ENCODE results near the gene RNF187. TPM values are rescaled to one million over a fixed set of nuclear protein-coding genes. Genes with fewer than 3 reads are reported as not detected.

RNF187 gene
- polyA plus RNA-seq, 4 donors, result 25.5 to 46.1 (median 36.7) TPM

DNA sequence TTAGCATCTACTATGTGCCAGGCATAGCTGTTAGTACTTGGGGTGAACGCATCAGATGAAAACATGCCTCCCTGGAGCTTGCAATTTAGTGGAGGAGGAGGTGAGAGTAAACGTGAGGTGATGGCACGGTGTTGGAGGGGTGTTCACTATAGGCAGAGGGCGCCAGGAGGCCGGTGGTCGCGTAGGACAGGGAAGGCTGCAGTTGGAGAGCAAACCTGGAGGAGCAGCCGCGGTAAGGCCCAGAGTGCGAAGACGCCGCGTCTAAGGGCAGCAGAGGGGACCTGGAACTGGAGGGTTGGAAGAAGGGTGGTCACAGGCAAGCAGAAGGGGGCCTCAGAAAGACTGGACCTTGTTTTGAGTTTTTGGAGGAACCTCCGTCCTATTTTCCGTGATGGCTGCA, 40.3 kb upstream of the RNF187 start:
- peaks cover 0 to 13% (median 0%) of the 10 kb centered on the region in 3 donors for H3K4me1 ChIP-seq (ENCODE audit: control insufficient read depth in 3 of 3, insufficient read depth in 2 of 3, low read depth in 1 of 3, low read length in 2 of 3)
- no peak for FAIRE-seq
- H3K9me3 ChIP-seq (ENCODE audit: control insufficient read depth in 2 of 2, insufficient read depth in 1 of 2, low read depth in 1 of 2, low read length in 1 of 2), result peaks cover 0 to 4% of the 10 kb centered on the region in 2 donors
- WGBS, 3 donors, result 51 to 69% (median 58%) methylated on average over 15 of the region's 15 CpGs
- H3K36me3 ChIP-seq (ENCODE audit: control insufficient read depth in 3 of 3, insufficient read depth in 2 of 3, low read depth in 1 of 3, low read length in 3 of 3), result peaks cover 0 to 1% (median 0%) of the 10 kb centered on the region in 3 donors
- no peak overlapping the region for H3K27ac ChIP-seq (ENCODE audit: low read depth in 1 of 3, low read length in 2 of 3)
- no peak for DNase-seq
- H3K4me3 ChIP-seq (ENCODE audit: low read depth in 1 of 3, low read length in 3 of 3), result no peak overlapping the region
- peaks cover 0 to 36% (median 8%) of the 10 kb centered on the region in 3 donors for H3K27me3 ChIP-seq (ENCODE audit: control insufficient read depth in 3 of 3, insufficient read depth in 3 of 3, low read length in 3 of 3)

DNA sequence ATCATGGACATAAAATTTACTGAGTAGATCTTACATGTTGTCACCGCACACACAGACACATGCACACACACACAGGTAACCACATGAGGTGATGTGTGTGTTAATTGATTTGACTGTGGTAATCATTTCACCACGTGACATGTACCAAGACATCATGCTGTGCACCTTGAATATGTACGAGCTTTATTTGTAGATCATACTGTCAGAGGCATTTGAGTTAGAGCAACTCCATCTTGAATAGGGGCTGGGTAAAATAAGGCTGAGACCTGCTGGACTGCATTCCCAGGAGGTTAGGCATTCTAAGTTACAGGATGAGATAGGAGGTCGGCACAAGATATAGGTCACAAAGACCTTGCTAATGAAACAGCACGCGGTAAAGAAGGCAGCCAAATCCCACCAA, 38.8 kb upstream of the RNF187 start:
- 78 to 82% (median 81%) methylated on average over 6 of the region's 6 CpGs for WGBS, 3 donors
- no peak for DNase-seq
- H3K27ac ChIP-seq (ENCODE audit: low read depth in 1 of 3, low read length in 2 of 3), result no peak overlapping the region
- H3K4me1 ChIP-seq (ENCODE audit: control insufficient read depth in 3 of 3, insufficient read depth in 2 of 3, low read depth in 1 of 3, low read length in 2 of 3), result peaks cover 0 to 13% (median 0%) of the 10 kb centered on the region in 3 donors
- FAIRE-seq, result no peak
- no peak overlapping the region for H3K4me3 ChIP-seq (ENCODE audit: low read depth in 1 of 3, low read length in 3 of 3)
- peaks cover 0 to 11% (median 0%) of the 10 kb centered on the region in 3 donors for H3K36me3 ChIP-seq (ENCODE audit: control insufficient read depth in 3 of 3, insufficient read depth in 2 of 3, low read depth in 1 of 3, low read length in 3 of 3)
- H3K9me3 ChIP-seq (ENCODE audit: control insufficient read depth in 2 of 2, insufficient read depth in 1 of 2, low read depth in 1 of 2, low read length in 1 of 2), result peaks cover 0 to under 1% of the 10 kb centered on the region in 2 donors
- peaks cover 0 to 31% (median 6%) of the 10 kb centered on the region in 3 donors for H3K27me3 ChIP-seq (ENCODE audit: control insufficient read depth in 3 of 3, insufficient read depth in 3 of 3, low read length in 3 of 3)

DNA sequence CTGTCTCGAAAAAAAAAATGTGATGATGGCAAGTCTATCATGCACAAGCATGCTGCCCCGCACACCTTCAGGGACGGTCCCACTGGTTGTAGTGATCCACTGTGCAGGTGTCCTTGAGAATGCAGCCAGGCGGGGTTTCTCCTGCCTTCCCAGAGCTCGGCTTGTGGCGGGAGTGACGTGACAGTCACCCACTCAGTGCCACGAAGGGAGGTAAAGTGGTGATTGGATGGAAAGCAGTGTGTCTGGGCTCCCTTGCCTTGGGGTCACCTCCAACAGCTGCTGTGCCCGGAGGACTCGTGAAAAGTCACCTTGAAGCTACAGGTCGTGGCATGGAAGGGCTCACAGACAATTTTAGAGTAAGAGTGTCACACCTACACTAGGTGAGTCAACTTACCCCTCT, 37.0 kb upstream of the RNF187 start:
- WGBS, 3 donors, result 80 to 87% (median 85%) methylated on average over 11 of the region's 11 CpGs
- Histone ChIP-seq H3K27me3 (ENCODE audit: control insufficient read depth in 3 of 3, insufficient read depth in 3 of 3, low read length in 3 of 3) (peaks cover 0 to 23% (median 4%) of the 10 kb centered on the region in 3 donors), H3K9me3 (ENCODE audit: control insufficient read depth in 2 of 2, insufficient read depth in 1 of 2, low read depth in 1 of 2, low read length in 1 of 2) (no peaks in the 10 kb centered on the region), H3K4me3 (ENCODE audit: low read depth in 1 of 3, low read length in 3 of 3) (no peak overlapping the region), H3K4me1 (ENCODE audit: control insufficient read depth in 3 of 3, insufficient read depth in 2 of 3, low read depth in 1 of 3, low read length in 2 of 3) (peaks cover 0 to 12% (median 0%) of the 10 kb centered on the region in 3 donors), H3K36me3 (ENCODE audit: control insufficient read depth in 3 of 3, insufficient read depth in 2 of 3, low read depth in 1 of 3, low read length in 3 of 3) (peaks cover 0 to 19% (median 0%) of the 10 kb centered on the region in 3 donors), H3K27ac (ENCODE audit: low read depth in 1 of 3, low read length in 2 of 3) (no peak overlapping the region)
- DNase-seq, result no peak
- no peak for FAIRE-seq

DNA sequence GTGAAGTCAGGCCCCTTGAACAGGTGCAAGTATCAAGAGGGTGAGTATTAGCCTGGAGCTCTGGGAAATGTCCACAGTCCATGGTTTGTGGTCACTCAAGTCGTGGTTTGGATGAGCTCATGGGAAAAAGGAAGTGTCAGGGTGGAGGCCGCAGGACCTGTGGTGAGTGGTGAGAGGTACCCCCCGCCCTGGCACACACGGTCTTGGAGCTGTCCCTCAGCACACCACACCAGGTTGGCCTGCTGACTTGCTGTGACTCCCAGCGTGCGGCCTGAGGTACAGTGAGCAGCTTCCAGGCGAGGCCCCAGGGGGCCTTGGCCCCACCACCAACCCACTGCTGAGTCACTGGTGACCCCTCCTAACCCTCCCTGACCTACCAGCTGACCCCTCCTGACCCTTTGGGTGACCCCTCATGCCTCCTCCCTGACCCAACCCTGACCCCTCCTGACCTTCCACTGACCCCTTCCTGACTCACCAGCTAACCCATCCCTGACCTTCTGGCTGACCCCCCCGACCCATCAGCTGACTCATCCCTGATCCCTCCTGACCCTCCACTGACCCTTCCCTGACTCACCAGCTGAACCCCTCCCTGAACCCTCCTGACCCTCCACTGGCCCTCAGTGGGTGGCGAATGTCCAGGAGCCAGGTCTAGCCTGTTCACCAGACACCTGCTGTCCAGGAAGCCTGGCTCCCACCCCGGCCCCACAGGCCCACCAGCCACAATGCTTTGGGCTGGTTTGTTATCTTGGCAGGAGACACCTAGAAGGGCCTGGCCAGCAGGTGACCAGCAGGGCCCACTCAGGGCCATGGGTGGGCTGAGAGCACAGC, 34.8 kb upstream of the RNF187 start:
- Histone ChIP-seq H3K27ac (ENCODE audit: low read depth in 1 of 3, low read length in 2 of 3) (no peak overlapping the region), H3K27me3 (ENCODE audit: control insufficient read depth in 3 of 3, insufficient read depth in 3 of 3, low read length in 3 of 3) (peaks cover 0 to 2% (median 1%) of the 10 kb centered on the region in 3 donors), H3K9me3 (ENCODE audit: control insufficient read depth in 2 of 2, insufficient read depth in 1 of 2, low read depth in 1 of 2, low read length in 1 of 2) (no peaks in the 10 kb centered on the region), H3K36me3 (ENCODE audit: control insufficient read depth in 3 of 3, insufficient read depth in 2 of 3, low read depth in 1 of 3, low read length in 3 of 3) (peaks cover 0 to 19% (median 0%) of the 10 kb centered on the region in 3 donors), H3K4me3 (ENCODE audit: low read depth in 1 of 3, low read length in 3 of 3) (no peak overlapping the region), H3K4me1 (ENCODE audit: control insufficient read depth in 3 of 3, insufficient read depth in 2 of 3, low read depth in 1 of 3, low read length in 2 of 3) (peaks cover 0 to 2% (median 0%) of the 10 kb centered on the region in 3 donors)
- FAIRE-seq (no peak), DNase-seq (no peak)
- 80 to 87% (median 84%) methylated on average over 10 of the region's 10 CpGs for WGBS, 3 donors

DNA sequence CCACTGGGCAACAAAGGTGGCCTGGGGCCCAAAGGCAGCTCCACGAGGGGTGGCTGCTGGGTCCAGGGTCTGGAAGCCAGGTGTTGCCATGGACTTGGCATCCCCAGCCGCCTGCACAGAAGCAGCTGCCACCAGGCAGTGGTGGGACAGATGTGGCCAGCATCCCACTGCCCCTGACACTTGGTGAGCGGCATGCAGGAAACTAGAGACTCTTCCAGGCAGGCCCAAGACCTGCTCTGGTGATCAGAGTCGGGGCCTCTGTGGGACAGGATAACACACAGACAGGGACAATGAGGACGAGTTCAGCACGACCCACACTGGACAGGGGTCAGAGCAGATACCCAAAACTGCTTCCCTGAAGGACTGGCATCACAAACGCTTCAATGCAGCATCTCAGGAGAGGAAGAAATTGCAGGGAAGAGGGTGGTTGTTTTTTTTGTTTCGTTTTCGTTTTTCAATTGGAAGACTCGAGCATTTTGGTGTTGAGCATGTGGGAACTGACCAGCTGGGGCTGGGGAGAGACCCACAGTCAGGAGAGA, 34.1 kb upstream of the RNF187 start:
- DNase-seq (no peak), FAIRE-seq (no peak)
- Histone ChIP-seq H3K36me3 (ENCODE audit: control insufficient read depth in 3 of 3, insufficient read depth in 2 of 3, low read depth in 1 of 3, low read length in 3 of 3) (peaks cover 0 to 19% (median 0%) of the 10 kb centered on the region in 3 donors), H3K9me3 (ENCODE audit: control insufficient read depth in 2 of 2, insufficient read depth in 1 of 2, low read depth in 1 of 2, low read length in 1 of 2) (no peaks in the 10 kb centered on the region), H3K27me3 (ENCODE audit: control insufficient read depth in 3 of 3, insufficient read depth in 3 of 3, low read length in 3 of 3) (peaks cover 0 to 1% (median 0%) of the 10 kb centered on the region in 3 donors), H3K4me3 (ENCODE audit: low read depth in 1 of 3, low read length in 3 of 3) (no peak overlapping the region), H3K4me1 (ENCODE audit: control insufficient read depth in 3 of 3, insufficient read depth in 2 of 3, low read depth in 1 of 3, low read length in 2 of 3) (peaks cover 0 to 2% (median 0%) of the 10 kb centered on the region in 3 donors), H3K27ac (ENCODE audit: low read depth in 1 of 3, low read length in 2 of 3) (no peak overlapping the region)
- WGBS, 3 donors, result 68 to 79% (median 75%) methylated on average over 10 of the region's 10 CpGs

DNA sequence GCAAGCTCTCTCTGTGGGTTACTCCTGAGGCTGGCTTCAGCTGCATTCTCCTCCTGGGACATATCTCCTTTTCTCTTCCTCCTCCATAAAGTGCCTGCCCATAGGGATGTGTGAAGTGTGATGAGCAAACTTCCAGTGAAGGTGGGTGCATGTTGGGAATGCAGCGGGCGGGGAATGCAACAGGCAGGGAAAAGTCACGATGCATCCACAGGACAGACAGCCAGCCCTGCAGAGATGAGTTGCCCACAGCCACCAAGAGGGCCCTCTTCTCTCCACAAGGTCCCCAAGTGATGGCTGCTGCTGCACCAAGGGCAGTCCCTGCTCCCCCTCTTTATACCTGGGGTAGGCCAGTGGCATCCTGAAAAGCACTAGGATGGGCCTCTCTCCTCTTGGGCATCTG, 33.6 kb upstream of the RNF187 start:
- no peak overlapping the region for H3K4me3 ChIP-seq (ENCODE audit: low read depth in 1 of 3, low read length in 3 of 3)
- peaks cover 0 to 2% (median 0%) of the 10 kb centered on the region in 3 donors for H3K4me1 ChIP-seq (ENCODE audit: control insufficient read depth in 3 of 3, insufficient read depth in 2 of 3, low read depth in 1 of 3, low read length in 2 of 3)
- DNase-seq, result no peak
- peaks cover 0 to 1% (median 0%) of the 10 kb centered on the region in 3 donors for H3K27me3 ChIP-seq (ENCODE audit: control insufficient read depth in 3 of 3, insufficient read depth in 3 of 3, low read length in 3 of 3)
- FAIRE-seq, result no peak
- peaks cover 0 to 19% (median 0%) of the 10 kb centered on the region in 3 donors for H3K36me3 ChIP-seq (ENCODE audit: control insufficient read depth in 3 of 3, insufficient read depth in 2 of 3, low read depth in 1 of 3, low read length in 3 of 3)
- 94 to 97% (median 97%) methylated on average over 3 of the region's 3 CpGs for WGBS, 3 donors
- no peaks in the 10 kb centered on the region for H3K9me3 ChIP-seq (ENCODE audit: control insufficient read depth in 2 of 2, insufficient read depth in 1 of 2, low read depth in 1 of 2, low read length in 1 of 2)
- H3K27ac ChIP-seq (ENCODE audit: low read depth in 1 of 3, low read length in 2 of 3), result no peak overlapping the region

DNA sequence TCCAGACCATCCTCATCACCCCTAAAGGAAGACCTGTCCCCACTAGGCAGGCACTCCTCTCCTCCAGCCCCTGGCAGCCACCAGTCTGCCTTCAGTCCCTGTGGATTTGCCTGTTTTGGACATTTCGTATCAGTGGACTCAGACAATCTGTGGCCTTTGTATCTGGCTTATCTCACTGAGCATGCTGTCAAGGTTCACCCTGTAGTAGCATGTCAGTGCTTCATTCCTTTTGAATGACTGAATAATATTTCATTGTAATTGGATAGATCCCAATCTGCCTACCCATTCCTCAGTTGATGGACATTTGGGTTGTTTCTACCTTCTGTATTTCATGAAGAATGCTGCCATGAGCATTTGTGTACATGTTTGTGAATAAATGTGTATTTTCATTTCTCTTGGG, 32.9 kb upstream of the RNF187 start:
- Histone ChIP-seq H3K27me3 (ENCODE audit: control insufficient read depth in 3 of 3, insufficient read depth in 3 of 3, low read length in 3 of 3) (peaks cover 0 to 1% (median 0%) of the 10 kb centered on the region in 3 donors), H3K9me3 (ENCODE audit: control insufficient read depth in 2 of 2, insufficient read depth in 1 of 2, low read depth in 1 of 2, low read length in 1 of 2) (no peaks in the 10 kb centered on the region), H3K4me3 (ENCODE audit: low read depth in 1 of 3, low read length in 3 of 3) (no peak overlapping the region), H3K4me1 (ENCODE audit: control insufficient read depth in 3 of 3, insufficient read depth in 2 of 3, low read depth in 1 of 3, low read length in 2 of 3) (peaks cover 0 to 6% (median 0%) of the 10 kb centered on the region in 3 donors), H3K27ac (ENCODE audit: low read depth in 1 of 3, low read length in 2 of 3) (no peak overlapping the region), H3K36me3 (ENCODE audit: control insufficient read depth in 3 of 3, insufficient read depth in 2 of 3, low read depth in 1 of 3, low read length in 3 of 3) (peaks cover 0 to 19% (median 0%) of the 10 kb centered on the region in 3 donors)
- WGBS, 3 donors, result 20 to 81% (median 38%) methylated on average over 1 of the region's 1 CpG
- DNase-seq (peak in 1 of 2 donors; percentile 46), FAIRE-seq (no peak)

DNA sequence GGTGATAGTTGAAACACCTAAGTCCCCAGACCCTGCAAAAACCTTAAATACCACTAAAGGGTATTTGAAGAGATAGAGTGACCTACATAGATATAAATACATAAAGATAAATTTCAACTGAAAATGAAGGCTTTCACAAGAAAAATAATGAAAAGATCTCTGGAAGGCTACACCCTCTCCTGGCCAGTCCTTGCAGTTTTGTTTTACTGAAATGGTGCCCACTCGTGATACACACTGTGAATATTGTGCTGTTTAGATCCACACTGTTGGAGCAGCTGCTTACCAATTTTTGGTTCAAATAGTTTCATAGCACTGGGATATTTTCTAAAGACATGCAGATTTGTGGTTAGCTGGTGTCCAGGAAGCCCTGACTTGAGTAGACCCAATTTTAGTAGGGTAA, 31.5 kb upstream of the RNF187 start:
- peak overlapping the region in 1 of 3 donors; percentile 92 for H3K27ac ChIP-seq (ENCODE audit: low read depth in 1 of 3, low read length in 2 of 3)
- WGBS, 3 donors, result 30 to 42% (median 36%) methylated on average over 1 of the region's 1 CpG
- H3K27me3 ChIP-seq (ENCODE audit: control insufficient read depth in 3 of 3, insufficient read depth in 3 of 3, low read length in 3 of 3), result peaks cover 0 to 1% (median under 1%) of the 10 kb centered on the region in 3 donors

More for the DNA sequence above, 31.5 kb upstream of the RNF187 start:
- Histone ChIP-seq H3K4me3 (ENCODE audit: low read depth in 1 of 3, low read length in 3 of 3) (peak overlapping the region in 1 of 3 donors; percentile 11), H3K36me3 (ENCODE audit: control insufficient read depth in 3 of 3, insufficient read depth in 2 of 3, low read depth in 1 of 3, low read length in 3 of 3) (peaks cover 0 to 19% (median 0%) of the 10 kb centered on the region in 3 donors), H3K4me1 (ENCODE audit: control insufficient read depth in 3 of 3, insufficient read depth in 2 of 3, low read depth in 1 of 3, low read length in 2 of 3) (peaks cover 0 to 9% (median 0%) of the 10 kb centered on the region in 3 donors), H3K9me3 (ENCODE audit: control insufficient read depth in 2 of 2, insufficient read depth in 1 of 2, low read depth in 1 of 2, low read length in 1 of 2) (no peaks in the 10 kb centered on the region)
- DNase-seq (no peak), FAIRE-seq (no peak)
